HG03354 (cell line): ENCODE results near the gene RTP3.

Experiments used
- ATAC-seq: cut with Tn5 transposase; IDR thresholded peaks from one replicate; pipeline ENCODE4 v1.9.1; 2021; ENCODE audit warnings: mild to moderate bottlenecking; ENCODE audit not compliant: unreplicated experiment, poor library complexity, severe bottlenecking

The RTP3 gene

DNA sequence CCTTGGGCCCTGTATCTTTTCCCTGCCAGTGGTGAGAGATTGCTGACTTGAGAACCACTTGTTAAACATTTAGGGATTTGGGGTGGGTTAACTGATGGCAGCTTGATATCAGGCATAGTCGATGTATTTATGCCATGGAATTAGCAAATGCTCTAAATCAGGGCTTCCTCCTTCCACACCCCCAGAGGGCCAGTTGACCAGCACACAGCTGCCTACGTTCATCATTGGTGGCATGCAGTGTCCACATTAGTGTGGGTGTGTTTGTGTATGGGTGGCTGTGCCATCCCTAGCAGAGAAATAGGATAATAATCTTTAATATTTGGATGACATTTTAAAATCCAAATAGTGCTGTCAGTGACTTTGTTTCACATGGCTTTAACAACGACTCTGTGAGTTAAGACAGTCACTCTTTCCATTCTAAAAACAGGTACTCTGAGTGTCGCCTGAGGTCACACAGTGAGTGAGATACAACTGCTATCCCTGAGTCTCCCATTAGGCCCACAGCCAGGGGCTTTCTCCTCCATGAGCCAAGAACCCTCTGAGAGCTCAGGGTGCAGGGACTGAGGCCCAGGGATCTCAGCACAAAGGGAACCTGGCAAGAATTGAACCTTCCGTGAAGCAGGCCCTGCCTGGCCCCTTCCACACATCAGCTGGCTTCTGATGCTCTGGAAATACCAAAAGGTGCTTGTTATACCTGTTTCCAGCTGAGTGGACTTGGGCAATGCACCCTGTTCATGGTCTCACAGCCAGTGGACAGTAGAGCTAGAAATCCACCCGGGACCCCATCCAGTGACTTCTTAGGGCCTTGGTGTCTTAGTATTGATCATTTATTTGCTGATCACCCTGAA is 28.8 kb upstream of the RTP3 start:
- no peak for ATAC-seq

- no peak for ATAC-seq
These were observed 28.0 kb upstream of the RTP3 start for GRCh38 chr3:46469680-46470357.

- no peak for ATAC-seq
These were observed 26.9 kb upstream of the RTP3 start for GRCh38 chr3:46470831-46471230.

DNA sequence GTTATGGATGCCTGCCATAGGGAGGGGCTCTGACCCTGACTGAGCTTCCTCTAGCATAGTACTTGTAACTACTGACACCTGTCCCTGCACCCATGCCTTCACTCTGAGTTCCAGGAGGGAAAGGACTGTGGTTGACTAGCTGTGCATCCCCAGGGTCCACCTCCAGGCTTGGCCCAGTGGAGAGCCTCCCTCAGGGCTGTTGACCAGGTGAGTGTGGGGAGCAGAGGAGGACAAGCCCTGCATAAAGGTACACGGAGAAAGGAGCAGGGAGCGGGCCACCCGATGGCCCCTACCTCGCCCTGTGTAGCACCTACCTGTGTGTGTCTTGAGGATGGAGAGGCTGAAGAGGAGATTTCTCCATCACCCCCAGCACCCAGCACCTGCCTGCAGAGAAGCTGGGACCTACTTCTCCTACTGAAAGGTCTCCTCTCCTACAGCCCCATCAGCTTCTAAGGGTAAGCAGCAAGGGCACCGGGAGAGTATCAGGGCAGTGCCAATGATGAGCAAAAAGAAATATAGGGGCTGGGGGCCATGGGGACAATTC is 26.3 kb upstream of the RTP3 start:
- ATAC-seq, result no peak

DNA sequence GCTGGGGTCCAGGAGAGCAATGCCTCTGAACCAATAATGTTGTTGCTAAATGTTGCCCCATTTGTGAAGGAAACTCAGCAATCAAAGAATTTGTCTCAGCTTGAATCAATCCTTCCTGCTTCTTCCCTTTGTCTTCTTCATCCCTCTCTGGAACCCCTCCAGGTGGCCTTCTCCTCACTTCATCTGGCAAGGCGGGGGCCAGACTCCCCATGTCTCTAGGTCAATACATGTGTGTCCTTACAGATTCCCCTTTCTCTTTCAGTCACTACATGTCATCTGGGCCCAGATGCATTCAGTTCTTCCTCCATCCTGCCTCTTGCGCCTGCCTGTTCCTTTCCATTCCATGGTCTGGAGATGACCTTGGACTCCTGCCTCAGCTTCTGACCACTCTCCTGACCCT is 25.0 kb upstream of the RTP3 start:
- ATAC-seq, result no peak

GRCh38 chr3:46477145-46477544 is 20.6 kb upstream of the RTP3 start:
- no peak for ATAC-seq

GRCh38 chr3:46477756-46478155 is 20.0 kb upstream of the RTP3 start:
- no peak for ATAC-seq

GRCh38 chr3:46478341-46478740 is 19.4 kb upstream of the RTP3 start:
- no peak for ATAC-seq

GRCh38 chr3:46479021-46479420 is 18.8 kb upstream of the RTP3 start:
- no peak for ATAC-seq

DNA sequence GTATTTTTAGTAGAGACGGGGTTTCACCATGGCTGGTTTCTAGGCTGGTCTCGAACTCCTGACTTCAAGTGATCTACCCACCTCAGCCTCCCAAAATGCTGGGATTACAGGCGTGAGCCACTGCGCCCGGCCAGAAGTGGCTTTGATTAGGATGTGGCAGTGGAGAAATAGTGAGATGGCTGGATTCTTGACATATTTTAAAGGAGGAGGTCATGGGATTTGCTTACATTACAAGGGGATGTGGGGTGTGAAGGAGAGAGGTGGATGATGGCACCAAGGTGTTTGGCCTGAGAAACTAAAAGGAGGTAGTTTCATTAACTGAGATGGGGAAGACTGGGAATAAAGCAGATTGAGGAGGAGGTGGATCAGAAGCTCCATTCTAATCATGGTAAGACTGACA is 18.1 kb upstream of the RTP3 start:
- no peak for ATAC-seq

DNA sequence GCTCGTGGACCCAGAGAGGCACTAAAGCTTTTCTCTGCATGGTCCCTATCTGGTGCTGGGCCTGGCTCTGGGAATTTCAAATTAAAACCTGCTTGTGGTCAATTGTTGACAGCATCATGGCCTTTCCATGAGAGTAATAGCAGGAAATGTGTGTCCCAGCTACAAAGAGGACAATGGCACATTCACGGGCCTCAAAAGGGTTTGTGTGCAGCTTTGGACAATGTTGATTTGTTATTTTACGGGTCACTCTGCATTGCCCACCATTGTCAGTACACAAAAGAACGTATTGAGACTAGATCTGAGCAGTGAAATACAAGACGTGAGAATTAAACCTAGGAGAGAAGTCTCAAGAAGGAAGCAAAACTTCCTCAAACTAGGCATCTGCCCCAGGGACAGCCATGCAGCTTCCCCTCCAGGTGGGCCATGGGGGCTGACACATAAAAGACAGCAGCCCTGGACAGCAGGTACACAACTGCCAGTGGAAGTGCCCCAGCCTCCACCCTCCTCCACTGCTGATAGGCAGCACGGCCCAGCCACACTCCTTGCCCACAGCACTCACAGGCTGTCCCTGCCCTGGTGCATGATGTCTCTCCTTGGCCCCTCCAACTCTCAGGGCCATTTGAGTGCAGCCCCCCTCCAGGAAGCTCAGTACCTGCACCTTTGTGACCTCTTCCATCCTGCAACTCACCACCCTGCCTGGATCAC is 17.1 kb upstream of the RTP3 start:
- no peak for ATAC-seq

DNA sequence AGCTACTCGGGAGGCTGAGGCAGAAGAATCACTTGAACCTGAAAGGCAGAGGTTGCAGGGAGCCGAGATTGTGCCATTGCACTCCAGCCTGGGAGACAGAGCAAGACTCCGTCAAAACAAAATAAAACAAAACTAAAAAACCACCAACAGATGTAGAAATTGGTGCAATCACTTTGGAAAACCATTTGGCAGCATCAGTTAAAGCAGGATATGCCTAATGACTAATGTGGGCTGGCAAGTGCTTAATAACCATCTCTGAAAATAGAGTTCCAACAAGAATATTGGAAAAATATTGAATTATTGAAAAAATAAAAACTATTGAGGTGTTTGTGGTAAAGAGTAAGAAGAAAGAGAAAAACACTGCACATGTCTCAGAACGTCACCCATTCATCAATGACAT is 16.1 kb upstream of the RTP3 start:
- ATAC-seq, result no peak

DNA sequence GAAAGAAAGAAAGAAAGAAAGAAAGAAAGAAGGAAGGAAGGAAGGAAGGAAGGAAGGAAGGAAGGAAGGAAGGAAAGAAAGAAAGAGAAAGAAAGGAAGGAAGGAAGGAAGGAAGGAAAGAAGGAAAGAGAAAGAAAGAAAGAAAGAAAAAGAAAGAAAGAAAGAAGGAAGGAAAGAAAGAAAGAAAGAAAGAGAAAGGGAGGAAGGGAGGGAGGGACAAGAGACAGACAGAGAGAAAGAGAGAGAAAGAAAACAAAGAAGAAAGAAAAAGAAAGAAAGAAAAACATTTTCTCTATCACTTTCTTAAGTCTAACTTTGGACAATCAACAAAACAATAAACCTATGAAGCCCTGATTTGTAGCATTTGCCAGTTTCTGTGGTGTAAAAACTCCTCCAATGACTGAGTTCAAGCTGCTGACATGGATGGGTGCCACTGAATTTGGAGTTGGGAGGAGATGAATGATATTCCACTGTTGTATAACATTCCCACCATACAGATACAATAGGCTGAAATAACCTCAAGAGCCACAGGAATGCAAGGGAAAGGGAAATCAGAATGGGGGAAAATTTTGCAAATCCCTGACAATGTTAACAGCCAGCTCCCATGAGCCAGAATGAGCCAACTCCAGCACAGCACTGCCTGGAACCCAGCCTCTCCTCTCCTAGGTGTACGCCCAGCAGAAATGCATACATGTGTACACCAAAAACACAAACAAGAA is 15.0 kb upstream of the RTP3 start:
- ATAC-seq, result no peak

DNA sequence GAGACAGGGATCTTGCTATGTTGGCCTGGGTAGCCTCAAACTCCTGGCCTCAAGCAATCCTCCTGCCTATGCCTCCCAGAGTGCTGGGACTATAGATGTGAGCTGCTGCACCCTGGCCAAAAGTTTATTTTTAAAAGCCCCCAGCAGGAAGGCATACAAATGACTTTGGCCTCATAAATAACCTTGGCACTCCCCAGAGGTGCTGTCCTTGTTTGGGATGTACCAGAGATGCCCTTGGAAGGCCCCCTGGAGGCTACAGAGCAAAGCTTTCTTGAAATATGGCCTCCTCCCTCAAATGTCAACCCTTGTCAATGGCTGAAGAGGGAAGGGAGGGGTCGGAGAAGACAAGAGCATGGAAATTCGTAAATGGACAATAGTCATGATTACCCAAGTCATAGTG is 14.0 kb upstream of the RTP3 start:
- ATAC-seq, result no peak

- no peak for ATAC-seq
These were observed 13.4 kb upstream of the RTP3 start for GRCh38 chr3:46484388-46484787.

- no peak for ATAC-seq
These were observed 12.6 kb upstream of the RTP3 start for GRCh38 chr3:46484911-46485778.

DNA sequence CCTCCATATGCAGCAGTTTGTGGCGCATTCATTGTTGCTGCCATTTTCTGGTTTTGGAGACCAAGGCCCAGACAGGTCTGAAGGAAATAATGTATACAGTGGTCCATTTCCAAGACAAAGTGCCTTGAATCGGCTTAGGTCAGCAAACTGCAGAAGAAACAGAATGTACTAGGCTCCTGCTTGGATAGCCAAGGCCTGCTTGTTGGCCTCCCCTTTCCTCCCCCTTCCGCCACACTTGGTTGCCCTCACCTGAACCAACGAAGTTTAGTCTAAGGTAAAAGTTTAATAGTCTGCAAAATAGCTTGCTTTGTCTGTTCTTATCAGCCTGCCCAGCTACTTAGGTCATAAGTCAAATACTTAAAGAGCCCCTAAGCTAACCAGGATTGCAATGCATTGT is 12.0 kb upstream of the RTP3 start:
- no peak for ATAC-seq

DNA sequence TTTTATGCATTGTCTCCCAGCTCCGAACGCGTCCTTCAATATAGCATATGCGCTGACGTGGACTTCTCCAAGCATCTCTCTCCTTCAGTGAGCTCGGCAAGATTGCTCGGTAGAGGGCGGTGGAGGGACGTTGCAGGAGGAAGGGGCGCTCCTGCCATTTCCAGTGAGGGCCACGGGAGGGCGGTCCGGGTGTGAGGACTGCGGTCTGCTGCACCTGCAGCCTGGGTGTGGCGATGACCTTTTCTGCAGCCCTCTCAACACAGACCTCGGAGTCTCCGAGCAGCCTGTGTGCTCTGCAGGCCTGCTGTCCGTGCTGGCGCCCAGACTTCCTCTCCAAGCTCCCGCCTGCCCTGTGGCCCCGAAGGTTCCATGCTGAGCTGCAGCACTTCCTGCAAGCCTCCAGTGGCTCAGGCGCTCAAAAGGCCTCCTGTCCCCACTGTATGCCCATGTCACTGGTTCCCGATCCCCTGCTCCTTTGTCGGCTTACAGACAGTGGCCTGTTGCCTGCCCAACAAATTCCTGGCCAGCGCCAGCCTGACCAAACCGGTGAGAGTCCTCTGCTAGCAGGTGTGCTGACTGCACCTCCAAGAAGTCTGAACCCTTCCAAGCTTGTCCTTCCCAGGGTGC is 8.9 kb upstream of the RTP3 start:
- peak; percentile 98 for ATAC-seq

- ATAC-seq, result no peak
These were observed 8.4 kb upstream of the RTP3 start for GRCh38 chr3:46489381-46489780.
